AG04450 (cell line): ENCODE data around the gene TSHZ2. TPM values are rescaled to one million over a fixed set of nuclear protein-coding genes. Genes with fewer than 3 reads are reported as not detected.

Experiments used
- CTCF ChIA-PET: fragments of 300-600, 350-600 bp; formaldehyde crosslinking; extraction: SDS; loops from one replicate; lab custom pipeline; 2022; ENCODE audit warnings: antibody characterized with exemption, inconsistent platforms; lab: Charles Lee
- POLR2A ChIA-PET: fragments of 350-600 bp; formaldehyde crosslinking; extraction: SDS; loops from one replicate; lab custom pipeline; 2021; ENCODE audit warnings: antibody characterized with exemption, inconsistent platforms; lab: Yijun Ruan, JAX
- DNase-seq: peaks from one replicate; pipeline ENCODE4 v3.0.0-alpha.2; 2011; ENCODE audit warnings: low read depth, low spot score
- H3K27ac ChIP-seq: one replicate; pipeline ENCODE4 v1.5.1; 2012; ENCODE audit warnings: low read depth, low read length, control low read depth
- H3K27me3 ChIP-seq: one replicate; pipeline ENCODE4 v1.6.0; 2012; ENCODE audit warnings: low read length; ENCODE audit not compliant: control insufficient read depth, insufficient read depth
- H3K4me3 ChIP-seq: 2 replicates; pipeline ENCODE4 v1.5.1; 2011; ENCODE audit warnings: mild to moderate bottlenecking, low read depth, low read length, control low read depth
- H3K9me3 ChIP-seq: 2 replicates; pipeline ENCODE4 v1.5.1; 2012; ENCODE audit warnings: low read length; ENCODE audit not compliant: control insufficient read depth, insufficient read depth
- CTCF ChIP-seq: IDR thresholded peaks from 2 replicates; pipeline ENCODE4 v1.5.1; 2011; ENCODE audit warnings: low read depth, low read length, control low read depth, inconsistent platforms
- polyA plus RNA-seq: library from polyadenylated mRNA; depleted of rRNA; stranded (reverse); fragments of >200 nt; gene quantifications from 2 replicates; pipeline ENCODE4 v1.2.3, GENCODE V29; 2011

TSHZ2 gene
- polyA plus RNA-seq, 1 experiment: not detected

- no peak for DNase-seq
- ChIA-PET CTCF (no interaction called here), POLR2A (no interaction called here)
- Histone ChIP-seq H3K27me3 (no peaks in the 10 kb centered on the region), H3K4me3 (no peak overlapping the region), H3K9me3 (no peaks in the 10 kb centered on the region), H3K27ac (no peak overlapping the region)
- no peak for TF ChIP-seq CTCF
Observed at GRCh38 chr20:53079828-53080686, 107.9 kb downstream of the TSHZ2 start.

GRCh38 chr20:53080687-53080962 lies 108.5 kb downstream of the TSHZ2 start:
- no peak for DNase-seq
- no peak overlapping the region for H3K4me3 ChIP-seq
- ChIA-PET CTCF (no interaction called here), POLR2A (no interaction called here)
- TF ChIP-seq CTCF: no peak
- no peak overlapping the region for H3K27ac ChIP-seq
- no peaks in the 10 kb centered on the region for H3K27me3 ChIP-seq
- no peaks in the 10 kb centered on the region for H3K9me3 ChIP-seq

GRCh38 chr20:53080969-53081871 lies 109.1 kb downstream of the TSHZ2 start:
- no peaks in the 10 kb centered on the region for H3K27me3 ChIP-seq
- TF ChIP-seq CTCF: no peak
- no peak overlapping the region for H3K4me3 ChIP-seq
- ChIA-PET POLR2A (no interaction called here), CTCF (no interaction called here)
- H3K9me3 ChIP-seq: no peaks in the 10 kb centered on the region
- H3K27ac ChIP-seq: no peak overlapping the region
- no peak for DNase-seq

GRCh38 chr20:53081916-53082863 lies 110.0 kb downstream of the TSHZ2 start:
- DNase-seq: no peak
- H3K9me3 ChIP-seq: no peaks in the 10 kb centered on the region
- TF ChIP-seq CTCF: no peak
- H3K27ac ChIP-seq: no peak overlapping the region
- ChIA-PET CTCF (no interaction called here), POLR2A (no interaction called here)
- no peaks in the 10 kb centered on the region for H3K27me3 ChIP-seq
- H3K4me3 ChIP-seq: no peak overlapping the region
